KG1 (cell line): ENCODE results near the gene CD59.
"Not testable (repeated sequence)": the region's sequence is repeated elsewhere in the genome, so short reads cannot be mapped to it uniquely, and the experiment has no call there.

Experiments used
- DNase-seq: peaks from one replicate; lab custom pipeline; 2025; lab: John Stamatoyannopoulos, UW

CD59 gene

GRCh38 chr11:33665350-33666106, 70.7 kb downstream of the CD59 start:
- DNase-seq, result no peak

GRCh38 chr11:33664827-33665226, 71.4 kb downstream of the CD59 start:
- DNase-seq, result no peak

- no peak for DNase-seq
Measured at GRCh38 chr11:33664166-33664565, 72.1 kb downstream of the CD59 start.

- DNase-seq, result no peak
Measured at GRCh38 chr11:33663121-33663520, 73.1 kb downstream of the CD59 start.

- not testable (repeated sequence) for DNase-seq
Measured at GRCh38 chr11:33661526-33661925, 74.7 kb downstream of the CD59 start.

- no peak for DNase-seq
Measured at GRCh38 chr11:33660962-33661361, 75.3 kb downstream of the CD59 start.

- no peak for DNase-seq
Measured at GRCh38 chr11:33659370-33660139, 76.7 kb downstream of the CD59 start.

GRCh38 chr11:33658195-33658900, 77.9 kb downstream of the CD59 start:
- no peak for DNase-seq

GRCh38 chr11:33657757-33658156, 78.5 kb downstream of the CD59 start:
- DNase-seq, result no peak

- no peak for DNase-seq
Measured at GRCh38 chr11:33656768-33657167, 79.5 kb downstream of the CD59 start.

- no peak for DNase-seq
Measured at GRCh38 chr11:33655842-33656600, 80.2 kb downstream of the CD59 start.

GRCh38 chr11:33654594-33654993, 81.6 kb downstream of the CD59 start:
- no peak for DNase-seq
